H1 (cell line): ENCODE measurements around the gene FGFR2. TPM values are rescaled to one million over a fixed set of nuclear protein-coding genes. Genes with fewer than 3 reads are reported as not detected.

Experiments used
- ATF3 ChIP-seq: IDR thresholded peaks from 2 replicates; pipeline ENCODE4 v1.6.1; 2011; ENCODE audit warnings: low read depth, mild to moderate bottlenecking, low read length; ENCODE audit not compliant: insufficient read depth
- BCL11A ChIP-seq, 2 experiments: IDR thresholded peaks; one replicate each; pipeline ENCODE4 v1.6.1; 2011; ENCODE audit warnings: low read depth in 2 of 2, low read length in 2 of 2, mild to moderate bottlenecking in 2 of 2
- GTF2F1 ChIP-seq: IDR thresholded peaks from 2 replicates; pipeline ENCODE4 v1.6.1; 2012; ENCODE audit warnings: low read depth, low read length, improper control_type of control experiment, borderline replicate concordance
- JUN ChIP-seq: IDR thresholded peaks from 2 replicates; pipeline ENCODE4 v1.6.1; 2011; ENCODE audit warnings: low read depth, mild to moderate bottlenecking, improper control_type of control experiment, low read length
- POLR2AphosphoS5 ChIP-seq: IDR thresholded peaks from 2 replicates; pipeline ENCODE4 v1.6.1; 2011; ENCODE audit warnings: low read depth, low read length
- RNF2 ChIP-seq: fragments of 200-900, 300-1000 bp; sonication (generic); IDR thresholded peaks from 2 replicates; pipeline ENCODE4 v1.7.1; 2016; ENCODE audit warnings: borderline replicate concordance, low read depth, mild to moderate bottlenecking, antibody characterized with exemption, low read length; ENCODE audit not compliant: poor library complexity, severe bottlenecking; ENCODE audit errors: missing control alignments
- RXRA ChIP-seq: IDR thresholded peaks from 2 replicates; pipeline ENCODE4 v1.6.1; 2011; ENCODE audit warnings: low read depth, mild to moderate bottlenecking, low read length, moderate library complexity; ENCODE audit not compliant: insufficient read depth
- TAF7 ChIP-seq: optimal IDR thresholded peaks from 2 replicates; pipeline ENCODE3; 2011; ENCODE audit warnings: low read depth, mild to moderate bottlenecking, inconsistent platforms, low read length, moderate library complexity, borderline replicate concordance
- polyA plus RNA-seq, 7 experiments: library from polyadenylated mRNA; depleted of rRNA in 3 of 7; stranded (reverse) in 5 of 7; unstranded in 2 of 7; fragments of >200 nt in 5 of 7; fragments of 200-250 nt in 2 of 7; gene quantifications; 1 replicate in 5 of 7; 2 replicates in 1 of 7; 4 replicates in 1 of 7; pipeline versions ENCODE4 v1.2.1 to v1.2.3, GENCODE V29; 2011 to 2013; ENCODE audit warnings: missing spikeins in 2 of 7, mixed read lengths in 2 of 7
- total RNA-seq: library from RNA; stranded (reverse); fragmentation: NEBNext Ultra II Directional; extraction: Animal tissue kit (Norgen Biotek cat#: 25700); gene quantifications from 2 replicates; pipeline ENCODE4 v1.2.1, GENCODE V29; 2021
- TF ChIP-seq, protein P1 (sequence below): IDR thresholded peaks from 2 replicates; pipeline ENCODE4 v1.6.1; 2012; ENCODE audit warnings: inconsistent platforms

Gene FGFR2
- total and polyA plus RNA-seq, 2 of the 8 experiments (the other 6 are each of a cell fraction or from before 2014, with no cell fraction given) = 50.2 to 81.2 TPM

DNA sequence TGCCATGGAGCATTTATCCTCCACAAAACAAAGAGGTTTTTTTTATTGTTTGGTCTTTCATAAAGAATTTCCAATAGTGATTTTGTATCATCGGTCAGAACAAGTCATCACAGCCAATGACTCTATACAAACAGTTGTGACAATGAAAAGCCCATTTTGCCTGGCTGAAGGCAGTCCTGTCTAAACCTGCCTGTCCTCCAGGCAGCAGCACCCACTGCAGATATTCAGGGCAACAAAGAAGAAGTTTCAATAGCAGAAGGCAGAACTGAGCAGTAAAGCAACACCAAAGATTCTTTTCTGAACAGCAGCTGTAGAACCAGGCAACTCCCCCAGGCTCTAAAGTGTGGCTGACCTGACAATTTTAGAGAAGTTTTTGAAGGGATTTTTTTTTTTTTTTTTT is 169.4 kb downstream of the FGFR2 start (continued):
- TF ChIP-seq ATF3 = no peak
- TF ChIP-seq, protein P1, sequence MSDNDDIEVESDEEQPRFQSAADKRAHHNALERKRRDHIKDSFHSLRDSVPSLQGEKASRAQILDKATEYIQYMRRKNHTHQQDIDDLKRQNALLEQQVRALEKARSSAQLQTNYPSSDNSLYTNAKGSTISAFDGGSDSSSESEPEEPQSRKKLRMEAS = no peak
- TF ChIP-seq TAF7 = no peak
- TF ChIP-seq GTF2F1 = no peak
- TF ChIP-seq POLR2AphosphoS5 = no peak
- TF ChIP-seq BCL11A (IDR thresholded peaks at IDR 0.05; ENCODE audit: low read depth in 2 of 2, low read length in 2 of 2) = no peak
- no peak for TF ChIP-seq RXRA
- no peak for TF ChIP-seq JUN
- no peak for TF ChIP-seq RNF2
